Neural progenitor cell (in vitro differentiated cells): ENCODE measurements around the gene VPS26B.

ENCODE experiments used
- EZH2 ChIP-seq: fragments of 200-600 bp; sonication (generic); IDR thresholded peaks from 2 replicates; pipeline ENCODE4 v1.6.1; 2017; ENCODE audit warnings: antibody characterized with exemption, mild to moderate bottlenecking, moderate library complexity
- TF ChIP-seq, protein P1 (sequence below): fragments of 200-600 bp; sonication (generic); IDR thresholded peaks from 2 replicates; pipeline ENCODE4 v1.5.1; 2017; ENCODE audit warnings: antibody characterized with exemption, mild to moderate bottlenecking

DNA sequence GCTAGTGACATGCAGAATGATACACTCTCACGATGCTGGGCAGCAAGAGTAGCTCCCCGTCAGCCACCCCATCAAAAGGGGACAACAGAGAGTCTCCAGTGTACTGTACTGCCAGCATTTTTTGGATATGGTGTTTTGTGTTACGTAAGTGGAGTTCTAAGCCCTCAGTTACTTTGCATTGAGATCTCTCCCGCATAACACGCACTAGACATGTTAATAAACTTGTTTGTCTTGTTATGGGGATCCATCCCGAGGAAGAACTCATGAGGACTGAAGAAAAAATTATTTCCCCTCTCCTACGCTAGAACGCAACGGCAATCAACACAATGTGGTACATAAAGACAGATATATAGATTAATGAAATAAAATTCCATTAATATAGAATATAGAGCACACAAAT is 24.9 kb upstream of the VPS26B start:
- TF ChIP-seq, protein P1, sequence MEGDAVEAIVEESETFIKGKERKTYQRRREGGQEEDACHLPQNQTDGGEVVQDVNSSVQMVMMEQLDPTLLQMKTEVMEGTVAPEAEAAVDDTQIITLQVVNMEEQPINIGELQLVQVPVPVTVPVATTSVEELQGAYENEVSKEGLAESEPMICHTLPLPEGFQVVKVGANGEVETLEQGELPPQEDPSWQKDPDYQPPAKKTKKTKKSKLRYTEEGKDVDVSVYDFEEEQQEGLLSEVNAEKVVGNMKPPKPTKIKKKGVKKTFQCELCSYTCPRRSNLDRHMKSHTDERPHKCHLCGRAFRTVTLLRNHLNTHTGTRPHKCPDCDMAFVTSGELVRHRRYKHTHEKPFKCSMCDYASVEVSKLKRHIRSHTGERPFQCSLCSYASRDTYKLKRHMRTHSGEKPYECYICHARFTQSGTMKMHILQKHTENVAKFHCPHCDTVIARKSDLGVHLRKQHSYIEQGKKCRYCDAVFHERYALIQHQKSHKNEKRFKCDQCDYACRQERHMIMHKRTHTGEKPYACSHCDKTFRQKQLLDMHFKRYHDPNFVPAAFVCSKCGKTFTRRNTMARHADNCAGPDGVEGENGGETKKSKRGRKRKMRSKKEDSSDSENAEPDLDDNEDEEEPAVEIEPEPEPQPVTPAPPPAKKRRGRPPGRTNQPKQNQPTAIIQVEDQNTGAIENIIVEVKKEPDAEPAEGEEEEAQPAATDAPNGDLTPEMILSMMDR: no peak
- no peak for TF ChIP-seq EZH2
